HCT116 (cell line): ENCODE measurements around the gene VAMP3. TPM values are rescaled to one million over a fixed set of nuclear protein-coding genes. Genes with fewer than 3 reads are reported as not detected.

Source experiments
- ATAC-seq: fragments of 200-7000 bp; cut with Tn5 transposase; 2 replicates; pipeline ENCODE4 v1.9.1; 2020; ENCODE audit warnings: mild to moderate bottlenecking, moderate library complexity
- BruUV-seq: library from RNA; stranded (reverse); fragments of 400-500 nt; replicated peaks from 2 replicates; lab custom pipeline; 2021; lab: Mats Ljungman, UMichigan
- CTCF ChIA-PET: fragments of 300-600 bp; sonication (Branson Sonifier 250); formaldehyde crosslinking; loops from one replicate; lab custom pipeline; 2021; ENCODE audit warnings: antibody characterized with exemption; lab: Charles Lee
- POLR2A ChIA-PET: fragments of 300-600, 350-600 bp; sonication (Branson Sonifier 250); formaldehyde crosslinking; loops from one replicate; lab custom pipeline; 2021; ENCODE audit warnings: antibody characterized with exemption; lab: Charles Lee
- RAD21 ChIA-PET, 2 experiments: fragments of 300-600 bp; sonication (Branson Sonifier 250); formaldehyde crosslinking; loops; one replicate each; lab custom pipeline; 2023; ENCODE audit warnings: low total read pairs in 2 of 2; ENCODE audit not compliant: uncharacterized antibody in 2 of 2, unreplicated experiment in 2 of 2, low non-redundant PET in 1 of 2; lab: Charles Lee
- DNase-seq: peaks from one replicate; pipeline ENCODE4 v3.0.0-alpha.2; 2010; ENCODE audit warnings: low read depth, low spot score
- H2AFZ ChIP-seq: fragments of 200-600 bp; shearing (Covaris generic), sonication (generic); 2 replicates; pipeline ENCODE4 v1.6.1; 2017; ENCODE audit warnings: low read depth, mixed run types, mixed read lengths, antibody characterized with exemption, low read length; ENCODE audit not compliant: poor library complexity, severe bottlenecking
- H3K27ac ChIP-seq: 2 replicates; pipeline ENCODE4 v1.5.1; 2012; ENCODE audit warnings: low read depth, low read length
- H3K27me3 ChIP-seq: fragments of 200-600 bp; sonication (generic); 2 replicates; pipeline ENCODE4 v1.6.1; 2016; ENCODE audit warnings: mixed run types, low read length, mixed read lengths; ENCODE audit not compliant: insufficient read depth
- H3K36me3 ChIP-seq, 2 experiments: fragments of 200-500 bp in 1 of 2; fragments of 200-600 bp in 1 of 2; sonication (Bioruptor generic) in 1 of 2; sonication (generic) in 1 of 2; 2 replicates each; pipeline versions ENCODE4 v1.5.1 to v1.6.1; 2014 to 2016; ENCODE audit warnings: low read length in 2 of 2, inconsistent platforms in 1 of 2, mixed read lengths in 1 of 2, mixed run types in 1 of 2; ENCODE audit not compliant: insufficient read depth in 2 of 2, control insufficient read depth in 1 of 2
- H3K4me1 ChIP-seq, 2 experiments: fragments of 200-600 bp in 1 of 2; sonication (generic) in 1 of 2; 2 replicates each; pipeline versions ENCODE4 v1.5.1 to v1.6.1; 2012 to 2017; ENCODE audit warnings: low read length in 2 of 2, inconsistent platforms in 1 of 2, mild to moderate bottlenecking in 1 of 2, mixed read lengths in 1 of 2, mixed run types in 1 of 2, moderate library complexity in 1 of 2; ENCODE audit not compliant: insufficient read depth in 2 of 2, control insufficient read depth in 1 of 2
- H3K4me2 ChIP-seq: fragments of 200-600 bp; sonication (generic); 2 replicates; pipeline ENCODE4 v1.6.1; 2017; ENCODE audit warnings: mixed run types, low read length, mixed read lengths
- H3K4me3 ChIP-seq, 2 experiments: fragments of 200-600 bp in 1 of 2; sonication (generic) in 1 of 2; replicated peaks in 1 of 2; 2 replicates each; pipeline ENCODE4 v1.5.1; 2011 to 2016; ENCODE audit warnings: low read length in 2 of 2, control low read depth in 1 of 2, low read depth in 1 of 2, mild to moderate bottlenecking in 1 of 2, mixed read lengths in 1 of 2, mixed run types in 1 of 2
- H3K79me2 ChIP-seq: fragments of 200-600 bp; sonication (generic); 2 replicates; pipeline ENCODE4 v1.6.1; 2017; ENCODE audit warnings: mild to moderate bottlenecking, mixed run types, low read length, moderate library complexity, mixed read lengths; ENCODE audit not compliant: insufficient read depth
- H3K9ac ChIP-seq: fragments of 200-600 bp; sonication (generic); 2 replicates; pipeline ENCODE4 v1.6.1; 2016; ENCODE audit warnings: low read length, mixed read lengths
- H3K9me2 ChIP-seq: fragments of 200-600 bp; sonication (generic), shearing (Covaris generic); 2 replicates; pipeline ENCODE4 v1.6.1; 2017; ENCODE audit warnings: mixed run types, mild to moderate bottlenecking, moderate library complexity; ENCODE audit not compliant: insufficient read depth
- H3K9me3 ChIP-seq, 2 experiments: fragments of 200-500 bp in 1 of 2; fragments of 200-600 bp in 1 of 2; sonication (Bioruptor generic) in 1 of 2; sonication (generic) in 1 of 2; 2 replicates each; pipeline ENCODE4 v1.6.1; 2014 to 2017; ENCODE audit warnings: low read length in 2 of 2, mixed read lengths in 2 of 2, inconsistent platforms in 1 of 2, low read depth in 1 of 2, mild to moderate bottlenecking in 1 of 2, mixed run types in 1 of 2, moderate library complexity in 1 of 2; ENCODE audit not compliant: control insufficient read depth in 1 of 2, insufficient read depth in 1 of 2
- H4K20me1 ChIP-seq: fragments of 200-600 bp; sonication (generic), shearing (Covaris generic); 2 replicates; pipeline ENCODE4 v1.6.1; 2017; ENCODE audit warnings: mixed run types, mild to moderate bottlenecking, moderate library complexity; ENCODE audit not compliant: insufficient read depth
- CBX3 ChIP-seq: IDR thresholded peaks from 2 replicates; pipeline ENCODE4 v1.6.1; 2012; ENCODE audit warnings: low read depth
- CEBPB ChIP-seq: IDR thresholded peaks from 2 replicates; pipeline ENCODE4 v1.6.1; 2012; ENCODE audit warnings: low read depth
- EGR1 ChIP-seq: IDR thresholded peaks from 2 replicates; pipeline ENCODE4 v1.6.1; 2012; ENCODE audit warnings: low read depth
- ELF1 ChIP-seq: IDR thresholded peaks from 2 replicates; pipeline ENCODE4 v1.6.1; 2012; ENCODE audit warnings: low read depth, borderline replicate concordance
- EZH2 ChIP-seq: fragments of 200-600 bp; sonication (generic); IDR thresholded peaks from 2 replicates; pipeline ENCODE4 v1.6.1; 2017; ENCODE audit warnings: antibody characterized with exemption, mixed run types
- EZH2phosphoT487 ChIP-seq: fragments of 200-600 bp; IDR thresholded peaks from 2 replicates; pipeline ENCODE4 v1.6.1; 2018; ENCODE audit warnings: antibody characterized with exemption, borderline replicate concordance
- FOSL1 ChIP-seq: IDR thresholded peaks from 2 replicates; pipeline ENCODE4 v1.6.1; 2012; ENCODE audit warnings: low read depth
- POLR2A ChIP-seq: IDR thresholded peaks from 2 replicates; pipeline ENCODE4 v1.7.0; 2011; ENCODE audit warnings: borderline replicate concordance; ENCODE audit not compliant: insufficient read depth, insufficient read length; ENCODE audit errors: extremely low read depth
- POLR2AphosphoS5 ChIP-seq: IDR thresholded peaks from 2 replicates; pipeline ENCODE4 v1.6.1; 2011; ENCODE audit warnings: mild to moderate bottlenecking, low read depth, low read length, moderate library complexity
- SIN3A ChIP-seq: IDR thresholded peaks from 2 replicates; pipeline ENCODE4 v1.6.1; 2012; ENCODE audit warnings: low read depth
- SRF ChIP-seq: IDR thresholded peaks from 2 replicates; pipeline ENCODE4 v1.6.1; 2012; ENCODE audit warnings: low read depth
- ZFX ChIP-seq: fragments of 450-650 bp; IDR thresholded peaks from 2 replicates; pipeline ENCODE4 v1.6.1; 2017
- intact Hi-C: fragments of 100-400 bp; cut with micrococcal nuclease; formaldehyde crosslinking; loops from 2 replicates; pipeline ENCODE4 v1.10.0; 2022
- total RNA-seq: library from RNA; stranded (reverse); gene quantifications from one replicate; pipeline ENCODE4 v1.2.1, GENCODE V29; 2021; ENCODE audit not compliant: unreplicated experiment
- TF ChIP-seq, protein P1 (sequence below): IDR thresholded peaks from 2 replicates; pipeline ENCODE4 v1.6.1; 2011; ENCODE audit warnings: mild to moderate bottlenecking, low read length, moderate library complexity; ENCODE audit not compliant: insufficient replicate concordance; ENCODE audit errors: extremely low read depth
- TF ChIP-seq, protein P2 (sequence below): IDR thresholded peaks from 2 replicates; pipeline ENCODE4 v1.6.1; 2012
- TF ChIP-seq, protein P3 (sequence below): IDR thresholded peaks from 2 replicates; pipeline ENCODE4 v1.6.1; 2012

The VAMP3 gene
- total RNA-seq, 1 experiment from 2014 or later, result 79.3 TPM

DNA sequence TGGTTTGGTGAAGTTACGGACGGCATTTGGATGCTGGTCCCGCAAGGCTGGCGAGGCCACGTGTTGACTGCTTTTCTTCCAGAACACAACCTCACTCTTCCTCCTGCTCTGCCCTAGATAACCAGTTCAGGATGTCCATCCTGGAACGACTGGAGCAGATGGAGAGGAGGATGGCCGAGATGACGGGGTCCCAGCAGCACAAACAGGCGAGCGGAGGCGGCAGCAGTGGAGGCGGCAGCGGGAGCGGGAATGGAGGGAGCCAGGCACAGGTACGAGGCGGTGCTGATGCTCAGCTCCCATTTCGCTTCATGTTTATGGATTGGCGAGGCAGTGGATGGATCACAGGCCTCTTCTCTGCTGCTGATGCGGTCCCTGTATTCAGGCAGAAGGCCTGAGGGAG lies 38.8 kb upstream of the VAMP3 start:
- ATAC-seq, result no peak
- CTCF ChIA-PET, result no interaction called here
- intact Hi-C loops, result no loop called here

More for the DNA sequence above, 38.8 kb upstream of the VAMP3 start:
- Histone ChIP-seq H2AFZ (no peak overlapping the region), H3K9ac (no peak overlapping the region), H3K4me3 (no peak overlapping the region), H3K4me2 (no peak overlapping the region), H3K9me3 (no peaks in the 10 kb centered on the region), H3K27me3 (no peaks in the 10 kb centered on the region), H3K9me2 (no peaks in the 10 kb centered on the region), H4K20me1 (no peaks in the 10 kb centered on the region), H3K27ac (no peak overlapping the region), H3K79me2 (no peaks in the 10 kb centered on the region), H3K36me3 (peaks cover 0 to 4% of the 10 kb centered on the region in 2 experiments; a peak in 1 of 4 replicates), H3K4me1 (no peaks in the 10 kb centered on the region)
- BruUV-seq, result no TSS peak
- ChIA-PET RAD21 (no interaction called here), POLR2A (no interaction called here)
- TF ChIP-seq CBX3 (no peak), POLR2A (no peak), EZH2phosphoT487 (no peak), CEBPB (no peak), POLR2AphosphoS5 (no peak), EZH2 (no peak), ELF1 (no peak), ZFX (no peak), EGR1 (no peak), SRF (no peak), FOSL1 (no peak), SIN3A (no peak)
- TF ChIP-seq, protein P1, sequence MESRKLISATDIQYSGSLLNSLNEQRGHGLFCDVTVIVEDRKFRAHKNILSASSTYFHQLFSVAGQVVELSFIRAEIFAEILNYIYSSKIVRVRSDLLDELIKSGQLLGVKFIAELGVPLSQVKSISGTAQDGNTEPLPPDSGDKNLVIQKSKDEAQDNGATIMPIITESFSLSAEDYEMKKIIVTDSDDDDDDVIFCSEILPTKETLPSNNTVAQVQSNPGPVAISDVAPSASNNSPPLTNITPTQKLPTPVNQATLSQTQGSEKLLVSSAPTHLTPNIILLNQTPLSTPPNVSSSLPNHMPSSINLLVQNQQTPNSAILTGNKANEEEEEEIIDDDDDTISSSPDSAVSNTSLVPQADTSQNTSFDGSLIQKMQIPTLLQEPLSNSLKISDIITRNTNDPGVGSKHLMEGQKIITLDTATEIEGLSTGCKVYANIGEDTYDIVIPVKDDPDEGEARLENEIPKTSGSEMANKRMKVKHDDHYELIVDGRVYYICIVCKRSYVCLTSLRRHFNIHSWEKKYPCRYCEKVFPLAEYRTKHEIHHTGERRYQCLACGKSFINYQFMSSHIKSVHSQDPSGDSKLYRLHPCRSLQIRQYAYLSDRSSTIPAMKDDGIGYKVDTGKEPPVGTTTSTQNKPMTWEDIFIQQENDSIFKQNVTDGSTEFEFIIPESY, result no peak
- TF ChIP-seq, protein P2, sequence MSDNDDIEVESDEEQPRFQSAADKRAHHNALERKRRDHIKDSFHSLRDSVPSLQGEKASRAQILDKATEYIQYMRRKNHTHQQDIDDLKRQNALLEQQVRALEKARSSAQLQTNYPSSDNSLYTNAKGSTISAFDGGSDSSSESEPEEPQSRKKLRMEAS, result no peak
- TF ChIP-seq, protein P3, sequence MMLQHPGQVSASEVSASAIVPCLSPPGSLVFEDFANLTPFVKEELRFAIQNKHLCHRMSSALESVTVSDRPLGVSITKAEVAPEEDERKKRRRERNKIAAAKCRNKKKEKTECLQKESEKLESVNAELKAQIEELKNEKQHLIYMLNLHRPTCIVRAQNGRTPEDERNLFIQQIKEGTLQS, result no peak
- no peak for DNase-seq
